Forelimb muscle (tissue), 1 donor: ENCODE measurements around the gene C1QA. TPM values are rescaled to one million over a fixed set of nuclear protein-coding genes. Genes with fewer than 3 reads are reported as not detected.
A peak's percentile ranks its signal among the peaks of the same experiment; 100 is the strongest.

Source experiments
- DNase-seq: peaks from one replicate; pipeline ENCODE4 v3.0.0-alpha.2; 2013; ENCODE audit warnings: low read depth
- polyA plus RNA-seq: library from polyadenylated mRNA; unstranded; fragments of 120-200 nt; gene quantifications from one replicate; pipeline ENCODE4 v1.2.1, GENCODE V29; 2013; ENCODE audit not compliant: insufficient read length

C1QA gene
- 22.2 TPM for polyA plus RNA-seq

- DNase-seq, result no peak
Observed at GRCh38 chr1:22636353-22636752, at the start of gene C1QA. Gene C1QA, plus strand, starts transcription at chr1:22636628. Its CDS starts 989 bp downstream, at chr1:22637617.

- no peak for DNase-seq
Observed at GRCh38 chr1:22587247-22587646, 49.2 kb upstream of the C1QA start.

- no peak for DNase-seq
Observed at GRCh38 chr1:22588899-22589422, 47.5 kb upstream of the C1QA start.

GRCh38 chr1:22591576-22591975 is 44.9 kb upstream of the C1QA start:
- no peak for DNase-seq

- no peak for DNase-seq
Observed at GRCh38 chr1:22592051-22592450, 44.4 kb upstream of the C1QA start.

- DNase-seq, result no peak
Observed at GRCh38 chr1:22592919-22593790, 43.3 kb upstream of the C1QA start.

GRCh38 chr1:22594396-22594795 is 42.0 kb upstream of the C1QA start:
- DNase-seq, result no peak

GRCh38 chr1:22595108-22595507 is 41.3 kb upstream of the C1QA start:
- no peak for DNase-seq

GRCh38 chr1:22597301-22597965 is 39.0 kb upstream of the C1QA start:
- DNase-seq, result no peak

GRCh38 chr1:22597996-22598395 is 38.4 kb upstream of the C1QA start:
- DNase-seq, result no peak

- DNase-seq, result no peak
Observed at GRCh38 chr1:22598736-22599135, 37.7 kb upstream of the C1QA start.

- DNase-seq, result no peak
Observed at GRCh38 chr1:22600071-22600816, 36.2 kb upstream of the C1QA start.

- DNase-seq, result no peak
Observed at GRCh38 chr1:22600817-22601605, 35.4 kb upstream of the C1QA start.

GRCh38 chr1:22601610-22602009 is 34.8 kb upstream of the C1QA start:
- no peak for DNase-seq

GRCh38 chr1:22602060-22602740 is 34.2 kb upstream of the C1QA start:
- no peak for DNase-seq

GRCh38 chr1:22606161-22606560 is 30.3 kb upstream of the C1QA start:
- DNase-seq, result no peak

GRCh38 chr1:22607154-22607553 is 29.3 kb upstream of the C1QA start:
- DNase-seq, result no peak

- no peak for DNase-seq
Observed at GRCh38 chr1:22608361-22608760, 28.1 kb upstream of the C1QA start.

GRCh38 chr1:22609291-22609690 is 27.1 kb upstream of the C1QA start:
- DNase-seq, result no peak

GRCh38 chr1:22611530-22611947 is 24.9 kb upstream of the C1QA start:
- DNase-seq, result peak; percentile 45
